Endometrial microvascular endothelial cells (primary cell): ENCODE measurements around the gene BRAF. TPM values are rescaled to one million over a fixed set of nuclear protein-coding genes. Genes with fewer than 3 reads are reported as not detected.
"Not testable (repeated sequence)": the region's sequence is repeated elsewhere in the genome, so short reads cannot be mapped to it uniquely, and the experiment has no call there.

Experiments used
- in situ Hi-C: cut with HindIII; loops from 2 replicates; pipeline ENCODE4 v1.10.0; 2017; ENCODE audit warnings: low sequenced_read_pairs, low pct_unique_long_range_greater_than_20kb; ENCODE audit errors: inconsistent ontology term
- total RNA-seq: library from RNA; depleted of rRNA; stranded (reverse); fragments of >200 nt; gene quantifications from one replicate; pipeline ENCODE4 v1.2.3, GENCODE V29; 2015; ENCODE audit errors: inconsistent ontology term

BRAF gene
- total RNA-seq, 1 donor from 2014 or later, result 12.2 TPM

DNA sequence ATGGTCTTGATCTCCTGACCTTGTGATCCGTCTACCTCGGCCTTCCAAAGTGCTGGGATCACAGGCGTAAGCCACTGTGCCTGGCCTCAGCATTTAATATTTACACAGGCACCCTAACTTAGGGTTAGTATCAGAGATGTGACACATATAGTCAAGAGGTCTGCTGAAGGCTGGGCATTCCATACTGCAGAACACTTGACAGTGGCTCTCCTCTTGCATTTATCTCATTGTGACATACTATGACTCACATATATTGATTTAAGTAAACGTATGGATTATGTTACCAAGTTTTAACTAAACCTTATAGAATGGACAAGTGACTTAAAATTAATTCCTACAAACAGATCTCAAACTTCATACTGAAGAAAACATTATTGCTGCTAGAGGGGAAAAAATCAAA, 36.6 kb downstream of the BRAF start:
- in situ Hi-C loops, result no loop called here

DNA sequence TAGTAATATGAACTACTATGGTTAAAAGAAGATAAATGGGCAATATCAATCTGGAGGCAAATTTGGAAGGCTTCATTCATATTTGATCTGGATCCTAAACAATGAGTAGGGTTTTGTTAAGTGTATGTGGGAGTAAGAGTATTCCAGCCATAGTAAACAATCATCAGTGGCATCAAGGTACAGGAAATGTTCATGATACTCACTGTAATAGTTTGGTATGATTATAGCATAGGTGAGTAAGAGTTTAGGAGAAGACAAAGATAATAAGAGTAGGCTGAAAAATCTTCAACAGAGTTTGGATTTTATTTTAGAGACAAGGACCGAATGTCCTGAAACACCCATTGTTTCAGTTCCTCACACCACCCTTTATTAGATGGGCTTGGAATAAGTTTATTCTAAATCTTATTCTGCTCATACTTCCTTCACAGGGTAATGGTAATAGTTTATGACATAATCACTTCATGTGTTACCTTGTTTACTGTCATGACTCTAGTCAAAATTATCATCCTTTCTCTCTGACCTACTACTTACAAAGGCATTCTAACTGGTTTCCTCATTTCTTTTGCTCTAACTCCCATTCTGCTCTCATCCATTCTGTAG, 38.9 kb downstream of the BRAF start:
- in situ Hi-C loops, result no loop called here

DNA sequence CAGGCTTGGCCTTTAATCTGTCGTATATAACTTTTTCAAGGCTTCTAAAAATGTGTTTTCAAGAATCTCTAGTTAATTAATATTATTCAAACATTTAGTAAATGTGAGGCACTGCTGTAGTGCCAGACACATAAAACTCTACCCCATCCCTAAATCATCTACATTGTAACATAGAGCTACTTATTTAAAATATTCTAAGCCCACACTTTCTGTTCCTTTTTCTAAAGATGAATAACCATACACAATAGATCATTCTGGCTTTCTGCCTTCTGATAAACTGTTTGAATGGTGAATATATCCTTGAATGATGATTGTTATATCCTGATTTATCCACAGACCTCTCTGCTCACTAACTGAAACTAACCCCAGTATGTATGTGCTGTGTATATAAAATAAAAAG, 41.4 kb downstream of the BRAF start:
- in situ Hi-C loops, result no loop called here

DNA sequence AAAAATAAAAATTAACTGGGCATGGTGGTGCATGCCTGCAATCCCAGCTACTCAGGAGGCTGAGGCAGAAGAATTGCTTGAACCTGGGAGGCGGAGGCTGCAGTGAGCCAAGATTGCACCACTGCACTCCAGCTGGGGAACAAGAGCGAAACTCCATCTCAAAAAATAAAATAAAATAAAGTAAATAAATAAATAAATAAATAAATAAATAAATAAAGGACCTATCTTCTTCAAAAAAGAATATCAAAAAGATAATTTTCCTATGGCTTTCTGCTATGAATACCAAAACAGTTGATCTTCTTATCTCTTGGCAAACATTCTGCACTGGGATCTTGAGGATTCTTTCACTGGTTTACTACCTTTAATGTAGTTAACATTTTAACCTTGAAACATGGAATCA, 41.9 kb downstream of the BRAF start:
- in situ Hi-C loops, result not testable (repeated sequence)

DNA sequence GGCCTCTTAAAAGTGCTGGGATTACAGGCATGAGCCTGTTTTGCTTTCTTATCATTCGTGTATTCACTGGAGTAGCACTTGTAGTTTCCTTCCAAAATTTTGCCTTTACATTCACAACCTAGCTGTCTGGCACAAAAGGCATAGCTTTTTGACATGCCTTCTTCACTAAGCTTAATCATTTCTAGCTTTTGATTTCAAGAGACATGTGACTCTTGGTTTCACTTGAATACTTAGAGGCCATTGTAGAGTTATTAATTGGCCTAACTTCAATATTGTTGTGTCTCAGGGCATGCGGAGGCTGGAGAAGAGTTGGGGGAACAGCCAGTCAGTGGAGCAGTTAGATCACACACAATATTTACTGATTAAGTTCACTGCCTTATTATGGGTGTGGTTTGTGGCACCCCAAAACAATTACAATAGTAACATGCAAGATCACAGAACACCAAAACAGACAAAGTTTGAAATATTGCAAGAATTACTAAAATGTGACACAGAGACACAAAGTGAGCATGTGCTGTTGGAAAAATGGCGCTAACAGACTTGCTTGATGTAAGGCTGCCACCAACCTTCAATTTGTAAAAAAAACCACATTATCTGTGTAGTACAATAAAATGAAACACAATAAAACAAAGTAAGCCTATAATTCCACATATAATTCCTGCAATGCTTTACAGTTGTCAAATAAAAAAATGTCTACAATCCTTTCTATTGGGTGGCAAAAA, 43.1 kb downstream of the BRAF start:
- in situ Hi-C loops, result no loop called here

DNA sequence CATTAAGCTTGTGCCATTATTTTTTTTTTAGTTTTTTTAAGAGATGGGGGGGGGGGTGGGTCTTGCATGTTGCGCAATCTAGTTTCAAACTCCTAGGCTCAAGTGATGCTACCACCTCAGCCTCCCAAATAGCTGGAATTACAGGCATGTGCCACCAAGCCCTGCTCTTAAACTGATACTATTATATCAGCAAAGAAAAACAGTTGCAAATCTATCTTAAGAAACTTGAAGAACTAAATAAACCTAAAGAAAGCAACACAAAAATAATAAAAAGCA, 47.5 kb downstream of the BRAF start:
- in situ Hi-C loops, result no loop called here

DNA sequence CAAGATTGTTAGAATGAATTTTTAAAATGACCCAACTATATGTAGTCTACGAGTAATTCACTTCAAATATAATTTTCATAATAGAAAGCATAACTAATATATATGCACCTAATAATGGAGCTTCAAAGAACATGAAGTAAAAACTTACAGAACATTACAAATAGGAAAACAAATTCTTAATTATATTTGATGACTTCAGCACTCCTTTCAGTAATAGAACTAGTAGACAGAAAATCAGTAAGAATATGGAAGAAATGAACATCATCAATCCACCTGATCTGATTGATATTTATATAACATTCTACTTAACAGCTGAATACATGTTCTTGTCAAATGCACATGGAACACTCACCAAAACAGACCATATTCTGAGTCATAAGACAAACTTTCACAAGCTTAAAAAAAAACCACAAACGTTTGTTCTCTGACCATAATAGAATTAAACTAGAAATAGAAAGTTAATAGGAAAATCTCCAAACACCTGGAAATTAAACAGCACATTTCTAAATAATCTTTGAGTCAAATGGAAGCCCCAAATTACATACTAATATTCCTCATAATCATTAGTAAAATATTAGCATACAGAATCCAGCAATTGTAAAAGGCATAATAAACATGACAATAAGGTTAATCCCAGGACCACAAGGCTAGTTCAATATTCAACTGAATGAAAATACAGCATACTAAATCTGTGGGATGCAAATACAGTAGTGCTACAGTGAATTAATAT, 48.0 kb downstream of the BRAF start:
- in situ Hi-C loops, result no loop called here

DNA sequence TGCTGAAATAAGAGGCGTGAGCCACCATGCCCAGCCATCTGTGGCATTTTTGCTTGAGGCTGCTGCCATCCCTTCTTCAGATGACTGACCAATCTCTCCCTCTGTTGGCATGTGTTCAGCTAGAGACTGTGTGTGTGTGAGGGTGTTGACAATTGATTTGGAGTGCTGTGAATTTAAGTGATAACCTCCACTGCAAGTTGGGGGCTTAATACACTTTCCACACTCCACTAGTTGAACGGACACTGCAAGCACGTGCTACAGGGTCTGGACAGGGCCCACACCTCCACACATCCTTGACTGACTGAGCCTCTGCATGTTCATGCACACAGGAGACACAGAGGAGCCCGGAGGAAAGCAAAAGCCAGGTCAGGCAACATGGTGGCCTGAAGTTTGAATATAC, 51.3 kb downstream of the BRAF start:
- in situ Hi-C loops, result no loop called here

DNA sequence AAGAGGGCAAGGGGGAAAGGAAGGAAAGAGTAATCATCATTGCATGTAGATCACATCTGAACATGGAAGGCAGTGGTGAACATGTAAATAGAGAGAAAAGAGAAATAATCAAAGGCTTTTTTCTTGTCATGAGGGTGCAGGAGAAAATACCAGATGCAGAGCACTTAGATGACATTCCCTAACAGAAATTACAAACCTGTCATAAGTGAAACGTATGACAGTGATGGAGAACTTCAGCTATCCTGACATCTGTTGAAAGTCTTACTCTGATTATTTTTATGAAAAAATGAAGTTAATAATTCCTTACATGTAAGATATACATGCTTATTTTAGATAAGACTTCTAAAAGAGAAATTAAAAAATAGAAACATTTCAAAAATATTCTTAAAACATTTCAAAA, 54.7 kb downstream of the BRAF start:
- in situ Hi-C loops, result no loop called here

DNA sequence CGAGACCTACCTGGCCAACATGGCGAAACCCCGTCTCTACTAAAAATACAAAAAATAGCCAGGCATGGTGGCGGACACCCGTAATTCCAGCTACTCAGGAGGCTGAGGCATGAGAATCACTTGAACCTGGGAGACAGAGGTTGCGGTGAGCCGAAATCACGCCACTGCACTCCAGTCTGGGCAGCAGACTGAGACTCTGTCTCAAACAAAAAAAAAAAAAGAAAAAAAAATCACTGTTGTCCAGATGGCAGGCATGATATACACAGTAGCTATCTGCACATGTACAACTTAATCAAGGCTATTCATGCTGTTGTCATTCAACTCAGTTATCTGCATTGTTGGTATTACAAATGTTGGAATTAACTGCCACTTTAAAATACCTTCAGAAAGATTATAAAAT, 55.3 kb downstream of the BRAF start:
- in situ Hi-C loops, result no loop called here

DNA sequence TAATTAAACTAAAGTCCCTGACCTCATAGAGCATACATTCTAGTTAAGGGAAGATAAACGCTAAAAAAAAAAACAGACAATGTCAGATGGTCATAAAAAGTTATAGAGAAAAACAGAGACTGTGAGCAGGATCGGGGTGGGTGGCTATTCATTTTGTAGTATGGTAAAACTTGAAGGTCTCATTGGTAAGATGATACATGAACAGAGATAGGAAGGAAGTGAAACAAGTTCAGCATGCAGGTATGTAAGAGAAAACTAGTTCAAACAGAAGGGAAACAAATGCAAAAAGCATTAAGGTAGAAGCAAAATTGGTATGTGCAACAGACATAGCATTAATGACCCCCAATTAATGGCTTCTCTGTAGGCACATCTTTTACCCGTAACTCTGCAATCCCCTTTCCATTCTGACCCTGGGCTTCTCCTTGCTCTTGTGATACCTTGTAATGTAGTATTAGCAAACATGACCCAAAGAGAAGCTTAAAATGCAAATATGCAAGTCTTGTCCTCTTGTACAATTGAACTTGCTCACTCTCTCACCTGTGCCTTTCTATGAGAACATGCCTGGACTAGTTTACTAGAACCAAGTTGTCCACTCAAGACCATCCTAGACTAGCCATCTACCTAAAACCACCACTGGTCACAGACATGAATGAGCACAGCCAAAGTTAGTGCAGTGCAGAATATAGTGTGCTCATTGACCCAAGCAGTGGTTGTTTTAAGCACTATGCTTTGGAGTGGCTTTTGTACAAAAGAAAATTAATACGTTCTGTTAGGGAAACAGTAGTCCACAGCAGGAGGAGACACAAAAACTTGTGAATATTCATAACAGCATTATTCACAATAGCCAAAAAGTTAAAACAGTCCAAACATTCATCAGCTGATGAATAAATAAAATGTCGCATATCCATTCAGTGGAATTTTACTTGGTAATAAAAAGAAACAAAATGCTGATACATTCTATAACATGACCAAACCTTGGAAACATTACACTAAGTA, 57.0 kb downstream of the BRAF start:
- in situ Hi-C loops, result no loop called here

DNA sequence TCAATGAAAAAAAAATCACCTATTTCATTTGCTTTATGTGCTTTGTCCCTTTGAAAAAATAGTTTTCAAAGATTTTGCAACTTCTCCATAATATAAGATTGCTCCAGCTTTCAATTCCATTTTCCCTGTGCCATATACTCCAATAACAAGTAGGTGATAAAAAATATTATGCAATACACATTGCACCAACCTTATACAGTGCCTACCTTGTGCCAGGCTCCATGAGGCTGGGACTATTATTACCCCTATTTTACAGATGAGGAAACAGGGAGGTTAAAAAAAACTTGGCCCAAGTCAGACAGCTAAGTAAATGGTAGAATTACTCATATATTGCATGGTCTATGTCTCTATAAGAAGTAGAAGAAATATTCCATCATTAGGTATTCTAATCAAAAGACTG, 57.8 kb downstream of the BRAF start:
- in situ Hi-C loops, result no loop called here

DNA sequence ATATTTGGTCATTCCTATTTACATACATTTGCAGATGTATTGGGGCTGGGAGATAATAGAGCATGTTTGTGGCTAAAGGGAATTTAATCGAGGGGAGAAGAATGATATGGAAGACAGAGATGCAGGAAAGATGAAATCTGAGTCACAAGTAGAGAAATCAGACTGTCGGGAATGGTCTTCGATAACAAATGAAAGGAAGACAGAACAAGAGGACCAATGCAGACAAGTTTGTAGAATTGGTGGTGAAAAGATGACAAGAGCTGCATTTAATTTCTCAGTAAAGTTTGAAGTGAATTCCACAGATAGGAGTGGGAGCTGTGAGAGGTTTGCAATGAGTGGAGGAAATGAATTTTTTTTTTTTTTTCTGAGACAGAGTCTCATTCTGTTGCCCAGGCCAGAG, 60.0 kb downstream of the BRAF start:
- in situ Hi-C loops, result no loop called here

DNA sequence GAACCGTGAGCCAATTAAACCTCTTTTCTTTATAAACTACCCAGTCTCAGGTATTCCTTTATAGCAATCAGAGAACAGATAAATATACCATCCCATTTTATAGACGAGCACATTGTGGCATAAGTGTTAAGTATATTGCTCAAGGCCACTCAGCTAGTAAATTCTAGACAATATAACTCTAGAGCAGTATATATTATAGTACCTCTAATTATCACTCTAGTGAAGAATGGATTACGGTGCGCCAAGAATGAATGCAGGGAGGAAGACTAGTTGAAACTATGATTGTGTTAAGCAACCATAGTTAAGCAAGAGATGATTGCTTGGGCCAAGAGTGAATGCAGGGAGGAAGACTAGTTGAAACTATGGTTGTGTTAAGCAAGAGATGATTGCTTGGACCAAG, 60.9 kb downstream of the BRAF start:
- in situ Hi-C loops, result no loop called here

DNA sequence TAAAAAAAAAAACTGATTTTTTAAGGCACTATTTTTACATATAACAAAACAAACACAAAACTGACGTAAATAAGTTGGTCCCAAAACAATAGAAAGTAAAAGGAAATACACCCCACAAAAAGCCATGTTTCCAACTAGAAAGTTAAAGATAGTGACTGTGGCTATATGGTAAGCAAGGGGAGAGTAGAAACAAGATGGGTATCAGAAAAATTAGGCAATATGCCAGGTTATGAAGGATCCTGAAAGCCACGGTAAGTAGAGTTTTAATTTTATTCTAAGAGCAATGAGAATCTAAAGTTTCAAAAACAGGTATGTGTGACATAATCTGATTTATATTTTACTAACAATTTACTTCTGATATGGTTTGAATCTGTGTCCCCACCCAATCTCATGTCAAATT, 61.5 kb downstream of the BRAF start:
- in situ Hi-C loops, result no loop called here

DNA sequence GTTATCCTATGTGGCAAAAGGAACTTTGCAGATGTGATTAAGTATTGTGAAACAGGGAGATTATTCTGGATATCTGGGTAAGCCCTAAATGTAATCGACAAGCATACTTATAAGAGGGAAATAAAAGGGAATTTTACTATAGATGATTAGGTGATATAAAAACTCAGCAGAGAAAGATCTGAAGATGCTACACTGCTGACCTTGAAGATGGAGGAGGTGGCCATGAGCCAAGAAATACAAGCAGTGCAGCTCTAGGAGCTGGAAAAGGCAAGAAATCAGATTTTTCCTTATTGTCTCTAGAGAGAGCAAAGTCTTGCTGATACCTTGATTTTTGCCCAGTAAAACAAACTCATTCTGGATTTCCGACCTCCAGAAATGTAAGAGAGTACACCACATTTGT, 67.7 kb downstream of the BRAF start:
- in situ Hi-C loops, result no loop called here

DNA sequence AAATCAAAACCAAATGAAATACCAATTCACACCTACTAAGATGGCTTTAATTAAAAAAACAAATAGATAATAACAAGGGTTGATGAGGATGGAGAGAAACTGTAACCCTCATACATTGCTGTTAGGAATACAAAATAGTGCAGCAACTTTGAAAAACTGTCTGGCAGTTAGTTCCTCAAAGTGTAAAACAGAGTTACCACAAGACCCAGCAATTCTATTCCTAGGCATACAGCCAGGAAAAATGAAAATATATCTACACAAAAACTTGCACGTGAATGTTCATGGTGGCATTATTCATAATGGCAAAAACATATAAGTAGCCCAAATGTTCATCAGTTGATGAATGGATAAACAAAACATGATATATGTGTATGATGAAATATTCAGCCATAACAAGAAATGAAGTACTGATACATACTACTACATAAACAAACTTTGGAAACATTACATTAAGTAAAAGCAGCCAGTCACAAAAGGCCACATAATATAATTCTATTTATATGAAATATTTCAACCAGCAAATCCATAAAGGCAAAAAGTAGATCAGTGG, 83.5 kb downstream of the BRAF start:
- in situ Hi-C loops, result no loop called here

DNA sequence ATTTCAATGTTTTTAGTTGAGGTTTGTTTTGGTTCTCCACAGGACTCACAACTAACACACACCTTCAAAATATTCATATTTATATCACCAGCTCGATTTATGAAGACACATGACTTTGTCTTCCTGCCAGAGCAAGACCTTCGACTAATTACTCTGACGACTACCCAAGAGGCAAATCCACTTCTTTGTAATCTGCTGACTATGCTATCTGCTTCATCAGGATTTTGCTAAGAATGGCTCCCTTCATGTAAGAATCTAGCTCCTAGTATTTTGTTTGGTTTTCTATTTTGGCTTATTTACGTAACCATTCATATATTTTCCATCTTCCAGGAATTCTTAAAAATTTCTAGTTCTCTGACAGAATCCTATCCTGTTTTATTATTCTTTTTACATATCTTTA, 93.0 kb downstream of the BRAF start:
- in situ Hi-C loops, result no loop called here

DNA sequence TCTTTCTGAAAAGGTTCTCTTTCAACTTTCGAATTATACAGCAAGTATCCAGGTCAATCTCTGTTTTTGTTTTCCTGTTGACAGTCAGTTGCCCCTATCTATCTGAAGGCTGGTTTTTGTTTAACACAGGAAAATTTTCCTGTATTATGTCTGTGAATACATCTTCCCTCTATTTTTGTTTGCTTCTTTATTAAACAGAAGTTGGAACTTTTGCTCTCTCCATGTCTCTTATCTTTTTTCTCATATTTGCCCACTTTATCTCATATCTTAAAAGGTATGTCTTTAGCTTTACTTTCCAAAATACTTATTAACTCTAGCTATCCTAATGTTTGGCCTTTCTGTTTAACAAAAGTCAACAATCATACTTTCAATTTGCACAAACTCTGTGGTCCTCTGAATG, 95.0 kb downstream of the BRAF start:
- in situ Hi-C loops, result no loop called here
